ENCODE data around the gene TSR1. TPM values are rescaled to one million over a fixed set of nuclear protein-coding genes. Genes with fewer than 3 reads are reported as not detected.

Gene TSR1
- total RNA-seq, 1 donor from 2014 or later = 50.5 TPM

DNA sequence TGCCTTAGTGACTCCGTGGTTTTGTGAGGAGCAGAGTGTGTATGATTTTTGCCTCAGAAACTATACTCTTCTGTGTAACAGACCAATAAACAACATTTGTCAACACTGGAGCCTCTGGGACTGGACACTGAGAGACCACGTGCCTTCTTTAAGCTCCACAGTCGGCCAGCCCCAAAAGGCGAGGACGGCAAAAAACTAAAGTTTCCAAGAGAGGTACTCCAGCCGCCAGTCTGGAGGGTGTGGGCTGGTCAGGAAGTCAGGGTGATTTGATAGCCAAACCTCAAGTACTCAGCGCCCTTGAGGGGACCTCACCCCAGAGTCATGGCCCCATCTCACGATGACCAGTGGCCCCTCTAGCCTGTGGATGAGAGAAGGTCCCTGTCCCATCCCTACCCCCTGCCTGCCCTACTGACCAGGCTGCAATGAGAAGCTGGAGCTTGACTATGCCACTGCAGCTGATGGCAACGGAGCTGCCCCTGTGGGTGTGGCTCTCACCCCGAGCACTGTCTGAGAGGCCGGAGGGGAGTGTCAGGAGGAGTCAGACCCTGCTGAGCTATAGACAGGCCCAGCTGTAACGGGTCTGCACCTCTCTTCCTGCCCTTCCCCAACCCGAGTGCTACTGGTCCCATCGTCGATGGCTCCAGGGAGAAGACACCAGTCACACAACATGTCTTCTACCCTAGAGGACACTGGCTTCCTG, 44.8 kb upstream of the TSR1 start:
- Mint-ChIP-seq H3K27me3 (ENCODE audit: low read depth) (peaks cover 5% of the 10 kb centered on the region), H3K4me1 (peaks cover 26% of the 10 kb centered on the region), H3K36me3 (ENCODE audit: low read depth) (no peaks in the 10 kb centered on the region), H3K27ac (ENCODE audit: unreplicated experiment) (no peak overlapping the region), H3K4me3 (no peak overlapping the region), H3K9me3 (no peaks in the 10 kb centered on the region)
- DNase-seq (ENCODE audit: low read depth, low spot score) = no peak
- TF ChIP-seq, protein P1, sequence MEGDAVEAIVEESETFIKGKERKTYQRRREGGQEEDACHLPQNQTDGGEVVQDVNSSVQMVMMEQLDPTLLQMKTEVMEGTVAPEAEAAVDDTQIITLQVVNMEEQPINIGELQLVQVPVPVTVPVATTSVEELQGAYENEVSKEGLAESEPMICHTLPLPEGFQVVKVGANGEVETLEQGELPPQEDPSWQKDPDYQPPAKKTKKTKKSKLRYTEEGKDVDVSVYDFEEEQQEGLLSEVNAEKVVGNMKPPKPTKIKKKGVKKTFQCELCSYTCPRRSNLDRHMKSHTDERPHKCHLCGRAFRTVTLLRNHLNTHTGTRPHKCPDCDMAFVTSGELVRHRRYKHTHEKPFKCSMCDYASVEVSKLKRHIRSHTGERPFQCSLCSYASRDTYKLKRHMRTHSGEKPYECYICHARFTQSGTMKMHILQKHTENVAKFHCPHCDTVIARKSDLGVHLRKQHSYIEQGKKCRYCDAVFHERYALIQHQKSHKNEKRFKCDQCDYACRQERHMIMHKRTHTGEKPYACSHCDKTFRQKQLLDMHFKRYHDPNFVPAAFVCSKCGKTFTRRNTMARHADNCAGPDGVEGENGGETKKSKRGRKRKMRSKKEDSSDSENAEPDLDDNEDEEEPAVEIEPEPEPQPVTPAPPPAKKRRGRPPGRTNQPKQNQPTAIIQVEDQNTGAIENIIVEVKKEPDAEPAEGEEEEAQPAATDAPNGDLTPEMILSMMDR (conservative IDR thresholded peaks at IDR 0.05) = no peak

GRCh38 chr17:2380226-2380922, 44.1 kb upstream of the TSR1 start:
- TF ChIP-seq, protein P1 (conservative IDR thresholded peaks at IDR 0.05) = no peak
- H3K36me3 Mint-ChIP-seq (ENCODE audit: low read depth) = no peaks in the 10 kb centered on the region
- no peak overlapping the region for H3K27ac Mint-ChIP-seq (ENCODE audit: unreplicated experiment)
- H3K27me3 Mint-ChIP-seq (ENCODE audit: low read depth) = peaks cover 5% of the 10 kb centered on the region
- DNase-seq (ENCODE audit: low read depth, low spot score) = no peak
- H3K4me1 Mint-ChIP-seq = peaks cover 21% of the 10 kb centered on the region
- H3K9me3 Mint-ChIP-seq = no peaks in the 10 kb centered on the region
- no peak overlapping the region for H3K4me3 Mint-ChIP-seq

DNA sequence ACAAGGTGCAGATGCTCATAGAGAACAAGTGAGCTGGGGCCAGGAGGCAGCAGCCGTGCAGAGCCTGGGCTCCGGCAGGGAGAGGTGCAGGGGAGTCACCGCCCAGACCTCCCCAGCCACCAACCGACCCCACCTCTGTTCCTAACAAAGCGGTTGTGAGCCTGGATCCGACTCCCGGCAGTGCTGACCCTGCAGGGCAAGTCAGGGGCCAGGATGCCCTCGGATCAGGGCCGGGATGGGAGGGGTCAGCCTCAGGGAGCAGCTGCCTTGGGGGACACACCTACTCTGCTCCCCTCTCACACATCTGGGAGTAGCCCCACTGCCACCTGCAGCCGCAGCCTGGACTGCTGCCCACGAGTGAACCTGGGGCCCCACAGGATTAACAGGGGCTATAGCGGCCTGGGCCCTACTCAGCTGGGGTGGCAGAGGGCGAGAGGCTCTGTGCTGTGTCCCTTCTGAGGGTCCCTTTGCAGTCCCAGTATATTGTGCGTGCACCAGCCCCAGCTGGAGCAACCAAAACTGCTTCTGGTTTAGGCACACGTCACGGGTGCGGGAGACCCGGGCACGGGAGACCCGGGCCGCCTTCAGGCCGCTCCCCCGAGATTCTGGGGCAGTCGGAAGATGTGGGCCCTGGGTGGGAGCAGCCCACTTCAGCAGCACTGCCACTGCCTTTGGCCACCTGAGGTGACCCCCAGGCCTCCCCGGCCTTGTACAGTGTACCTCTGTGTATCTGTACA, 43.4 kb upstream of the TSR1 start:
- Mint-ChIP-seq H3K4me3 (no peak overlapping the region), H3K27ac (ENCODE audit: unreplicated experiment) (no peak overlapping the region), H3K36me3 (ENCODE audit: low read depth) (no peaks in the 10 kb centered on the region), H3K27me3 (ENCODE audit: low read depth) (peaks cover 1% of the 10 kb centered on the region), H3K9me3 (no peaks in the 10 kb centered on the region), H3K4me1 (peaks cover 20% of the 10 kb centered on the region)
- no peak for DNase-seq (ENCODE audit: low read depth, low spot score)
- TF ChIP-seq, protein P1 (conservative IDR thresholded peaks at IDR 0.05) = no peak

DNA sequence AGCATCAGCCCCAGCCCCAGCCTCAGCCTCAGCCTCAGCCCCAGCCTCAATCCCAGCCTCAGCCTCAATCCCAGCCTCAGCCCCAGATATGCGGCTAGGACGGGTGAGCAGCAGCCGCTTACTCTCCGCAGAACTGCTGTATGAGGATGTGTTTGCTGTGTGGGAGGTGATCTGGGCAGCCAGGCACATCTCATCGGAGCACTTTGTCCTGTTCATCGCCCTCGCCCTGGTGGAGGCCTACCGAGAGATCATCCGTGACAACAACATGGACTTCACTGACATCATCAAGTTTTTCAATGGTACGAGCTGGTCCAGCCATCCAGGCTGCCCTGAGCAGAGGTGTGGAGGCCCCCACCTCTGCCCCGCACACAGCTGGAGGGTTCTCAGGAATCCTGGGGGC, 42.6 kb upstream of the TSR1 start:
- H3K9me3 Mint-ChIP-seq = no peaks in the 10 kb centered on the region
- TF ChIP-seq, protein P1 (conservative IDR thresholded peaks at IDR 0.05) = no peak
- no peaks in the 10 kb centered on the region for H3K27me3 Mint-ChIP-seq (ENCODE audit: low read depth)
- DNase-seq (ENCODE audit: low read depth, low spot score) = no peak
- peak overlapping the region; percentile 57 for H3K27ac Mint-ChIP-seq (ENCODE audit: unreplicated experiment)
- no peaks in the 10 kb centered on the region for H3K36me3 Mint-ChIP-seq (ENCODE audit: low read depth)
- peak overlapping the region; percentile 38 for H3K4me3 Mint-ChIP-seq
- H3K4me1 Mint-ChIP-seq = peaks cover 15% of the 10 kb centered on the region

- Mint-ChIP-seq H3K36me3 (ENCODE audit: low read depth) (no peaks in the 10 kb centered on the region), H3K4me1 (peaks cover 9% of the 10 kb centered on the region), H3K27ac (ENCODE audit: unreplicated experiment) (no peak overlapping the region), H3K4me3 (no peak overlapping the region), H3K9me3 (no peaks in the 10 kb centered on the region), H3K27me3 (ENCODE audit: low read depth) (no peaks in the 10 kb centered on the region)
- DNase-seq (ENCODE audit: low read depth, low spot score) = no peak
- TF ChIP-seq, protein P1 (conservative IDR thresholded peaks at IDR 0.05) = no peak
Observed at GRCh38 chr17:2377659-2378058, 41.4 kb upstream of the TSR1 start.
